Measurements from ENCODE around the gene COMT.

Gene COMT

DNA sequence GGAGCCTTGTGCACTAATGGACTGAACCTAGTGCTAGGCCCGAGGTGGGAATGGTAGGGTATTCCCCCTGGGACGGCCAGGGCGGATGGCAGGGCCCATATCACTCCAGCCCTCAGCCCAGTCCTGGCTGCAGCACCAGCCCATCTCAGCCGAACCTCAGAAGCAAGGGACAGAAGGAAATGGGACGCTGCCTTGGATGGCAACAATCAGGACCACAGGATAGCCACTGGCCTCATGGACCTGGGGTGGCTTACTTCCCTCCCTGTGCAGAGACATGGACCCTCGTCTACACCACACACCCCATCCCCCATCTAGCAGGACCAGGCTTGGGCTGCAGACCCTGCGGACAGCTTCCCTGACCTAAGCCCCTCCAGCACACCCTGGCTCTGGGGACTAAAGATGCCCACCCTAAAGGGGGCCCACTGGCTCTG is 50.9 kb downstream of the COMT start:
- Histone ChIP-seq H3K4me2 (no peak overlapping the region), H3K27me3 (ENCODE audit: insufficient read depth, low read depth) (peaks cover 10% of the 10 kb centered on the region; the same call in 1 of the 2 replicates), H2AFZ (ENCODE audit: low read depth) (no peak overlapping the region), H3K4me3 (IDR thresholded peaks at IDR 0.05; ENCODE audit: insufficient read depth, low read depth, low read length) (no peak overlapping the region), H3K9ac (no peak overlapping the region), H3K36me3 (ENCODE audit: insufficient read depth) (no peaks in the 10 kb centered on the region), H3K4me1 (ENCODE audit: low read depth, poor library complexity, severe bottlenecking) (no peaks in the 10 kb centered on the region), H3K27ac (no peak overlapping the region), H4K20me1 (ENCODE audit: insufficient read depth) (no peaks in the 10 kb centered on the region), H3K79me2 (ENCODE audit: insufficient read depth, low read depth) (no peaks in the 10 kb centered on the region)
- TF ChIP-seq, protein P1, sequence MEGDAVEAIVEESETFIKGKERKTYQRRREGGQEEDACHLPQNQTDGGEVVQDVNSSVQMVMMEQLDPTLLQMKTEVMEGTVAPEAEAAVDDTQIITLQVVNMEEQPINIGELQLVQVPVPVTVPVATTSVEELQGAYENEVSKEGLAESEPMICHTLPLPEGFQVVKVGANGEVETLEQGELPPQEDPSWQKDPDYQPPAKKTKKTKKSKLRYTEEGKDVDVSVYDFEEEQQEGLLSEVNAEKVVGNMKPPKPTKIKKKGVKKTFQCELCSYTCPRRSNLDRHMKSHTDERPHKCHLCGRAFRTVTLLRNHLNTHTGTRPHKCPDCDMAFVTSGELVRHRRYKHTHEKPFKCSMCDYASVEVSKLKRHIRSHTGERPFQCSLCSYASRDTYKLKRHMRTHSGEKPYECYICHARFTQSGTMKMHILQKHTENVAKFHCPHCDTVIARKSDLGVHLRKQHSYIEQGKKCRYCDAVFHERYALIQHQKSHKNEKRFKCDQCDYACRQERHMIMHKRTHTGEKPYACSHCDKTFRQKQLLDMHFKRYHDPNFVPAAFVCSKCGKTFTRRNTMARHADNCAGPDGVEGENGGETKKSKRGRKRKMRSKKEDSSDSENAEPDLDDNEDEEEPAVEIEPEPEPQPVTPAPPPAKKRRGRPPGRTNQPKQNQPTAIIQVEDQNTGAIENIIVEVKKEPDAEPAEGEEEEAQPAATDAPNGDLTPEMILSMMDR (conservative IDR thresholded peaks at IDR 0.05; ENCODE audit: low read depth, low read length) = no peak

DNA sequence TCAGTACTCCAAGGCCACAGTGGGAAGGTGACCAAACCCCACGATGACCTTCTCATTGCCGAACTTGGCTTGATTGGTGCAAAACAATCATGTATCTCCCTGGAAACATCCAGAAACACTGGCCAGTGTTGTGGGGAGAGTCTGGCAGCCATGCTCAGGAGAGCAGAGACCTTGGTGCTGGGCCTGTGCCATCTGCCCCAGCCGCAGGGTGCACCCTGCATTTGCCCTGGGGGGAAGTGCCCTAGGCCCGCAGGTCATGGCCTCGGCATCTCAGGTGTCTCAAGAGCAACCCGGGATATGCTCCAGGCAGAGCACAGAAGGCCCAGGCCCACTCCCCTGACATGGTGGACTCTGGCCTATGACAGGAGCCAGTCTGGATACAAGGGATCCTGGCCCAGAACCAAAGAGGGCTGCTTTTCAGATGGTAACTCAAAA is 51.4 kb downstream of the COMT start:
- Histone ChIP-seq H3K27me3 (ENCODE audit: insufficient read depth, low read depth) (peaks cover 10% of the 10 kb centered on the region; the same call in 1 of the 2 replicates), H3K36me3 (ENCODE audit: insufficient read depth) (no peaks in the 10 kb centered on the region), H3K79me2 (ENCODE audit: insufficient read depth, low read depth) (no peaks in the 10 kb centered on the region), H3K9ac (no peak overlapping the region), H3K4me1 (ENCODE audit: low read depth, poor library complexity, severe bottlenecking) (no peaks in the 10 kb centered on the region), H3K4me3 (IDR thresholded peaks at IDR 0.05; ENCODE audit: insufficient read depth, low read depth, low read length) (no peak overlapping the region), H2AFZ (ENCODE audit: low read depth) (no peak overlapping the region), H4K20me1 (ENCODE audit: insufficient read depth) (no peaks in the 10 kb centered on the region), H3K27ac (no peak overlapping the region), H3K4me2 (no peak overlapping the region)
- TF ChIP-seq, protein P1 (conservative IDR thresholded peaks at IDR 0.05; ENCODE audit: low read depth, low read length) = no peak

DNA sequence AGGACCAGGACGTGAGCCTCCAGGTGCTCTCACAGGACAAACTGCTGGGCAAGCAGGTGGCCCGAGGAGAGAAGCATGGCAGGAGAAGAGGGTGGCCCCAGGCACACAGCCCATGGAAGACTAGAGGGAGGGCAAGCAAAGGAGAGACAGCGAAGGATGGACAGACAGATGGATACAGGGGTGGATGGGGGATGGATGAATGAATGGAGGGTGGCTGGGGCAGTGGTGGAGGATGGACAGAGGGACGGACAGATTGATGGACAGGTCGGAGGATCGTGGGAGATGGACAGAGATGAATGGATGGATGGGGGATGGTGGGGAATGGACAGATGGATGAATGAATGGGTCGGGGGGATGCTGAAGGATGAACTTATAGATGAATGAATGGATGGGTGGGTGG is 52.4 kb downstream of the COMT start:
- Histone ChIP-seq H3K27me3 (ENCODE audit: insufficient read depth, low read depth) (peaks cover 10% of the 10 kb centered on the region; the same call in 1 of the 2 replicates), H4K20me1 (ENCODE audit: insufficient read depth) (no peaks in the 10 kb centered on the region), H3K4me2 (no peak overlapping the region), H3K27ac (no peak overlapping the region), H2AFZ (ENCODE audit: low read depth) (no peak overlapping the region), H3K4me3 (IDR thresholded peaks at IDR 0.05; ENCODE audit: insufficient read depth, low read depth, low read length) (no peak overlapping the region), H3K36me3 (ENCODE audit: insufficient read depth) (no peaks in the 10 kb centered on the region), H3K79me2 (ENCODE audit: insufficient read depth, low read depth) (no peaks in the 10 kb centered on the region), H3K4me1 (ENCODE audit: low read depth, poor library complexity, severe bottlenecking) (no peaks in the 10 kb centered on the region), H3K9ac (no peak overlapping the region)
- TF ChIP-seq, protein P1 (conservative IDR thresholded peaks at IDR 0.05; ENCODE audit: low read depth, low read length) = no peak

DNA sequence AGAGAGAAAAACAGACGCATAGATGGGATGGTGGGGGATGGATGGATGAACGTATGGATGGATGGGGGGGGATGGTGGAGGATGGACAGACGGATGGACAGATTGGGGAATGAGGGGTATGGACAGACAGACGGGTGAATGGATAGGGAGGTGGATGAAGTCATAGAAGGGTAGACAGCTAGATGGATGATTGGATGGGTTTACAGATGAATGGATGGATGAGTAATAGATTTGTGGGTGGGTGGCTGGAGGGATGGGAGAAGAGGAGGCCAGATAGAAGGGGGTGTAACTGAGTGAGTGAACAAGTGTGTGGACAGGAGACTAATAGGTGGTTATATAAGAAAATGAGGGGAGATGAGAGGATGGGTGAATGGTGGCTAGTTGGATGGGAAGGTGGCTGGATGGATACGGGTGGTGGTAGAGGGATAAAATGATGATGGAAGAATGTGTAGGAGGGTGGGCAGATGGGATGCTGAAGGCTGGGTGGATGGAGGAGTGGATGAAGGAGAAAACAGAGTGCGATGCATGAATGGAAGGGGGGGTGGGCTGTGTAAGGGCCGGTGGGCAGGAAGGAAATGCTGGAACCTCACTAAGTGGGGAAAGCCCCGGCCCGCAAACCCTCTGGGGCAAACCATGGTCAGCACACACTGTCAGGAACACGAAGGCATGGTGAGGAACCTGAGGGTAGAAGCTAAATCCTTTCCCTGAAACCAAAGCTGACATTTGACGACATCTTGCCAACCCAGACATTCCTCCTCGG is 53.5 kb downstream of the COMT start:
- Histone ChIP-seq H3K27me3 (ENCODE audit: insufficient read depth, low read depth) (peaks cover 10% of the 10 kb centered on the region; the same call in 1 of the 2 replicates), H3K4me2 (no peak overlapping the region), H3K9ac (no peak overlapping the region), H3K79me2 (ENCODE audit: insufficient read depth, low read depth) (no peaks in the 10 kb centered on the region), H2AFZ (ENCODE audit: low read depth) (no peak overlapping the region), H3K4me3 (IDR thresholded peaks at IDR 0.05; ENCODE audit: insufficient read depth, low read depth, low read length) (no peak overlapping the region), H4K20me1 (ENCODE audit: insufficient read depth) (no peaks in the 10 kb centered on the region), H3K4me1 (ENCODE audit: low read depth, poor library complexity, severe bottlenecking) (no peaks in the 10 kb centered on the region), H3K36me3 (ENCODE audit: insufficient read depth) (no peaks in the 10 kb centered on the region), H3K27ac (no peak overlapping the region)
- TF ChIP-seq, protein P1 (conservative IDR thresholded peaks at IDR 0.05; ENCODE audit: low read depth, low read length) = no peak

Measured in KMS-11 (cell line).